Suprapubic skin (tissue), 4 donors: ENCODE results near the gene MAP2K4. TPM values are rescaled to one million over a fixed set of nuclear protein-coding genes. Genes with fewer than 3 reads are reported as not detected.

Source experiments
- DNase-seq, 2 donors: peaks; one replicate each; pipeline ENCODE4 v3.0.0-alpha.2; 2019; ENCODE audit warnings: low spot score in 2 of 2
- H3K27ac ChIP-seq: fragments of 200-600 bp; sonication (generic); one replicate; pipeline ENCODE4 v1.5.1; 2019
- H3K27me3 ChIP-seq: fragments of 200-600 bp; sonication (generic); one replicate; pipeline ENCODE4 v1.5.1; 2019
- H3K36me3 ChIP-seq: fragments of 200-600 bp; sonication (generic); one replicate; pipeline ENCODE4 v1.5.1; 2019
- H3K4me1 ChIP-seq: fragments of 200-600 bp; sonication (generic); one replicate; pipeline ENCODE4 v1.5.1; 2019
- H3K4me3 ChIP-seq: fragments of 200-600 bp; sonication (generic); one replicate; pipeline ENCODE4 v1.5.1; 2019; ENCODE audit warnings: mild to moderate bottlenecking
- H3K9me3 ChIP-seq: fragments of 200-600 bp; sonication (generic); one replicate; pipeline ENCODE4 v1.5.1; 2019
- CTCF ChIP-seq, 2 donors: fragments of 200-600 bp in 1 of 2; fragments of 450-650 bp in 1 of 2; sonication (generic) in 1 of 2; IDR thresholded peaks; one replicate each; pipeline ENCODE4 v1.5.1; 2016 to 2019; ENCODE audit warnings: antibody characterized with exemption in 2 of 2, mild to moderate bottlenecking in 1 of 2, moderate library complexity in 1 of 2
- EP300 ChIP-seq: sonication (generic); formaldehyde crosslinking; IDR thresholded peaks from one replicate; pipeline ENCODE4 v1.6.1; 2017; ENCODE audit warnings: antibody characterized with exemption
- POLR2A ChIP-seq, 2 donors: fragments of 450-650 bp; IDR thresholded peaks; one replicate each; pipeline ENCODE4 v1.6.1; 2017; ENCODE audit warnings: antibody characterized with exemption in 2 of 2, mild to moderate bottlenecking in 2 of 2, moderate library complexity in 2 of 2
- POLR2AphosphoS5 ChIP-seq, 3 donors: sonication (generic); formaldehyde crosslinking; IDR thresholded peaks; one replicate each; pipeline ENCODE4 v1.6.1; 2017; ENCODE audit warnings: antibody characterized with exemption in 3 of 3
- WGBS: methylation state at CpG from one replicate; pipeline ENCODE4 v1.1.5; 2018; 5-methylcytosine and 5-hydroxymethylcytosine counted together
- total RNA-seq, 4 donors: library from RNA; depleted of rRNA; stranded (reverse); fragments of >200 nt; gene quantifications; one replicate each; pipeline ENCODE4 v1.1.0, GENCODE V29; 2016

MAP2K4 gene
- total RNA-seq, 4 donors from 2014 or later, result 29.3 to 35.7 (median 32.3) TPM

GRCh38 chr17:12122075-12122474, 101.4 kb downstream of the MAP2K4 start:
- peak in 1 of 2 donors; percentile 64 for DNase-seq
- H3K4me1 ChIP-seq, result peaks cover 6% of the 10 kb centered on the region
- WGBS, result 71% methylated on average over 6 of the region's 6 CpGs
- H3K9me3 ChIP-seq, result no peaks in the 10 kb centered on the region
- no peak for TF ChIP-seq POLR2AphosphoS5 (IDR thresholded peaks at IDR 0.05)
- TF ChIP-seq CTCF (IDR thresholded peaks at IDR 0.05), result no peak
- peaks cover 31% of the 10 kb centered on the region for H3K36me3 ChIP-seq
- peak overlapping the region; percentile 58 for H3K27ac ChIP-seq
- no peak overlapping the region for H3K4me3 ChIP-seq
- no peaks in the 10 kb centered on the region for H3K27me3 ChIP-seq

GRCh38 chr17:12127177-12127576, 106.5 kb downstream of the MAP2K4 start:
- H3K27me3 ChIP-seq, result no peaks in the 10 kb centered on the region

GRCh38 chr17:12127667-12128066, 107.0 kb downstream of the MAP2K4 start:
- WGBS, result 40% methylated on average over 2 of the region's 2 CpGs

More at GRCh38 chr17:12127177-12127576, 106.5 kb downstream of the MAP2K4 start:
- Histone ChIP-seq H3K4me1 (peaks cover 3% of the 10 kb centered on the region), H3K4me3 (no peak overlapping the region), H3K9me3 (no peaks in the 10 kb centered on the region), H3K27ac (no peak overlapping the region), H3K36me3 (peaks cover 59% of the 10 kb centered on the region)
- WGBS, result 89% methylated on average over 2 of the region's 2 CpGs
- DNase-seq, result no peak
- TF ChIP-seq EP300 (no peak), POLR2A (IDR thresholded peaks at IDR 0.05) (no peak)

GRCh38 chr17:12128946-12129345, 108.3 kb downstream of the MAP2K4 start:
- TF ChIP-seq CTCF (IDR thresholded peaks at IDR 0.05) (no peak), POLR2AphosphoS5 (IDR thresholded peaks at IDR 0.05) (no peak), POLR2A (IDR thresholded peaks at IDR 0.05) (no peak), EP300 (no peak)
- Histone ChIP-seq H3K9me3 (no peaks in the 10 kb centered on the region), H3K27me3 (no peaks in the 10 kb centered on the region), H3K36me3 (peaks cover 61% of the 10 kb centered on the region), H3K4me1 (no peaks in the 10 kb centered on the region), H3K27ac (no peak overlapping the region), H3K4me3 (no peak overlapping the region)
- no peak for DNase-seq
- 96% methylated on average over 7 of the region's 7 CpGs for WGBS

More at GRCh38 chr17:12127667-12128066, 107.0 kb downstream of the MAP2K4 start:
- no peaks in the 10 kb centered on the region for H3K9me3 ChIP-seq
- no peak overlapping the region for H3K27ac ChIP-seq
- H3K4me3 ChIP-seq, result no peak overlapping the region
- H3K27me3 ChIP-seq, result no peaks in the 10 kb centered on the region
- H3K36me3 ChIP-seq, result peaks cover 61% of the 10 kb centered on the region
- TF ChIP-seq CTCF (IDR thresholded peaks at IDR 0.05) (no peak), POLR2A (IDR thresholded peaks at IDR 0.05) (no peak), POLR2AphosphoS5 (IDR thresholded peaks at IDR 0.05) (no peak), EP300 (no peak)
- no peaks in the 10 kb centered on the region for H3K4me1 ChIP-seq
- no peak for DNase-seq

- H3K4me3 ChIP-seq, result no peak overlapping the region
- H3K36me3 ChIP-seq, result peaks cover 50% of the 10 kb centered on the region
- no peak overlapping the region for H3K27ac ChIP-seq
- DNase-seq, result no peak
- H3K4me1 ChIP-seq, result no peaks in the 10 kb centered on the region
- H3K27me3 ChIP-seq, result no peaks in the 10 kb centered on the region
- TF ChIP-seq POLR2A (IDR thresholded peaks at IDR 0.05) (no peak), POLR2AphosphoS5 (IDR thresholded peaks at IDR 0.05) (no peak), EP300 (no peak), CTCF (IDR thresholded peaks at IDR 0.05) (no peak)
- no peaks in the 10 kb centered on the region for H3K9me3 ChIP-seq
- 85% methylated on average over 6 of the region's 6 CpGs for WGBS
Measured at GRCh38 chr17:12133183-12133582, 112.5 kb downstream of the MAP2K4 start.

- no peak overlapping the region for H3K27ac ChIP-seq
- no peaks in the 10 kb centered on the region for H3K4me1 ChIP-seq
- no peak for DNase-seq
- no peaks in the 10 kb centered on the region for H3K27me3 ChIP-seq
- H3K36me3 ChIP-seq, result peaks cover 47% of the 10 kb centered on the region
- no peak overlapping the region for H3K4me3 ChIP-seq
- TF ChIP-seq POLR2A (IDR thresholded peaks at IDR 0.05) (no peak), POLR2AphosphoS5 (IDR thresholded peaks at IDR 0.05) (no peak), CTCF (IDR thresholded peaks at IDR 0.05) (no peak), EP300 (no peak)
- H3K9me3 ChIP-seq, result no peaks in the 10 kb centered on the region
- 74% methylated on average over 3 of the region's 3 CpGs for WGBS
Measured at GRCh38 chr17:12134101-12134500, 113.4 kb downstream of the MAP2K4 start.
